ENCODE data around the gene FAT1.

GRCh38 chr4:186727169-186727976 lies 3.7 kb upstream of the FAT1 start:
- TF ChIP-seq CTCF (conservative IDR thresholded peaks at IDR 0.05; ENCODE audit: low read length) (no peak), EZH2phosphoT487 (IDR thresholded peaks at IDR 0.05; ENCODE audit: borderline replicate concordance, low read depth, low read length) (no peak)

All from OCI-LY7 (cell line).